HCT116 (cell line): ENCODE data around the gene SLC44A3. TPM values are rescaled to one million over a fixed set of nuclear protein-coding genes. Genes with fewer than 3 reads are reported as not detected.

Experiments used
- ATAC-seq: fragments of 200-7000 bp; cut with Tn5 transposase; 2 replicates; pipeline ENCODE4 v1.9.1; 2020; ENCODE audit warnings: mild to moderate bottlenecking, moderate library complexity
- BruUV-seq: library from RNA; stranded (reverse); fragments of 400-500 nt; replicated peaks from 2 replicates; lab custom pipeline; 2021; lab: Mats Ljungman, UMichigan
- CTCF ChIA-PET: fragments of 300-600 bp; sonication (Branson Sonifier 250); formaldehyde crosslinking; loops from one replicate; lab custom pipeline; 2021; ENCODE audit warnings: antibody characterized with exemption; lab: Charles Lee
- POLR2A ChIA-PET: fragments of 300-600, 350-600 bp; sonication (Branson Sonifier 250); formaldehyde crosslinking; loops from one replicate; lab custom pipeline; 2021; ENCODE audit warnings: antibody characterized with exemption; lab: Charles Lee
- RAD21 ChIA-PET, 2 experiments: fragments of 300-600 bp; sonication (Branson Sonifier 250); formaldehyde crosslinking; loops; one replicate each; lab custom pipeline; 2023; ENCODE audit warnings: low total read pairs in 2 of 2; ENCODE audit not compliant: uncharacterized antibody in 2 of 2, unreplicated experiment in 2 of 2, low non-redundant PET in 1 of 2; lab: Charles Lee
- DNase-seq: peaks from one replicate; pipeline ENCODE4 v3.0.0-alpha.2; 2010; ENCODE audit warnings: low read depth, low spot score
- H2AFZ ChIP-seq: fragments of 200-600 bp; shearing (Covaris generic), sonication (generic); 2 replicates; pipeline ENCODE4 v1.6.1; 2017; ENCODE audit warnings: low read depth, mixed run types, mixed read lengths, antibody characterized with exemption, low read length; ENCODE audit not compliant: poor library complexity, severe bottlenecking
- H3K27ac ChIP-seq: 2 replicates; pipeline ENCODE4 v1.5.1; 2012; ENCODE audit warnings: low read depth, low read length
- H3K27me3 ChIP-seq: fragments of 200-600 bp; sonication (generic); 2 replicates; pipeline ENCODE4 v1.6.1; 2016; ENCODE audit warnings: mixed run types, low read length, mixed read lengths; ENCODE audit not compliant: insufficient read depth
- H3K36me3 ChIP-seq, 2 experiments: fragments of 200-500 bp in 1 of 2; fragments of 200-600 bp in 1 of 2; sonication (Bioruptor generic) in 1 of 2; sonication (generic) in 1 of 2; 2 replicates each; pipeline versions ENCODE4 v1.5.1 to v1.6.1; 2014 to 2016; ENCODE audit warnings: low read length in 2 of 2, inconsistent platforms in 1 of 2, mixed read lengths in 1 of 2, mixed run types in 1 of 2; ENCODE audit not compliant: insufficient read depth in 2 of 2, control insufficient read depth in 1 of 2
- H3K4me1 ChIP-seq, 2 experiments: fragments of 200-600 bp in 1 of 2; sonication (generic) in 1 of 2; 2 replicates each; pipeline versions ENCODE4 v1.5.1 to v1.6.1; 2012 to 2017; ENCODE audit warnings: low read length in 2 of 2, inconsistent platforms in 1 of 2, mild to moderate bottlenecking in 1 of 2, mixed read lengths in 1 of 2, mixed run types in 1 of 2, moderate library complexity in 1 of 2; ENCODE audit not compliant: insufficient read depth in 2 of 2, control insufficient read depth in 1 of 2
- H3K4me2 ChIP-seq: fragments of 200-600 bp; sonication (generic); 2 replicates; pipeline ENCODE4 v1.6.1; 2017; ENCODE audit warnings: mixed run types, low read length, mixed read lengths
- H3K4me3 ChIP-seq, 2 experiments: fragments of 200-600 bp in 1 of 2; sonication (generic) in 1 of 2; replicated peaks in 1 of 2; 2 replicates each; pipeline ENCODE4 v1.5.1; 2011 to 2016; ENCODE audit warnings: low read length in 2 of 2, control low read depth in 1 of 2, low read depth in 1 of 2, mild to moderate bottlenecking in 1 of 2, mixed read lengths in 1 of 2, mixed run types in 1 of 2
- H3K79me2 ChIP-seq: fragments of 200-600 bp; sonication (generic); 2 replicates; pipeline ENCODE4 v1.6.1; 2017; ENCODE audit warnings: mild to moderate bottlenecking, mixed run types, low read length, moderate library complexity, mixed read lengths; ENCODE audit not compliant: insufficient read depth
- H3K9ac ChIP-seq: fragments of 200-600 bp; sonication (generic); 2 replicates; pipeline ENCODE4 v1.6.1; 2016; ENCODE audit warnings: low read length, mixed read lengths
- H3K9me2 ChIP-seq: fragments of 200-600 bp; sonication (generic), shearing (Covaris generic); 2 replicates; pipeline ENCODE4 v1.6.1; 2017; ENCODE audit warnings: mixed run types, mild to moderate bottlenecking, moderate library complexity; ENCODE audit not compliant: insufficient read depth
- H3K9me3 ChIP-seq, 2 experiments: fragments of 200-500 bp in 1 of 2; fragments of 200-600 bp in 1 of 2; sonication (Bioruptor generic) in 1 of 2; sonication (generic) in 1 of 2; 2 replicates each; pipeline ENCODE4 v1.6.1; 2014 to 2017; ENCODE audit warnings: low read length in 2 of 2, mixed read lengths in 2 of 2, inconsistent platforms in 1 of 2, low read depth in 1 of 2, mild to moderate bottlenecking in 1 of 2, mixed run types in 1 of 2, moderate library complexity in 1 of 2; ENCODE audit not compliant: control insufficient read depth in 1 of 2, insufficient read depth in 1 of 2
- H4K20me1 ChIP-seq: fragments of 200-600 bp; sonication (generic), shearing (Covaris generic); 2 replicates; pipeline ENCODE4 v1.6.1; 2017; ENCODE audit warnings: mixed run types, mild to moderate bottlenecking, moderate library complexity; ENCODE audit not compliant: insufficient read depth
- ATF3 ChIP-seq: IDR thresholded peaks from 2 replicates; pipeline ENCODE4 v1.6.1; 2012
- CTCF ChIP-seq, 3 experiments: fragments of 200-600 bp in 1 of 3; sonication (generic) in 1 of 3; IDR thresholded peaks in 2 of 3; conservative IDR thresholded peaks in 1 of 3; 2 replicates each; pipeline ENCODE4 v1.5.1; 2012 to 2017; ENCODE audit warnings: low read depth in 2 of 3, low read length in 2 of 3, antibody characterized with exemption in 1 of 3, borderline replicate concordance in 1 of 3, control low read depth in 1 of 3, mild to moderate bottlenecking in 1 of 3, mixed read lengths in 1 of 3, mixed run types in 1 of 3, moderate library complexity in 1 of 3; ENCODE audit not compliant: insufficient read depth in 1 of 3
- EGR1 ChIP-seq: IDR thresholded peaks from 2 replicates; pipeline ENCODE4 v1.6.1; 2012; ENCODE audit warnings: low read depth
- EZH2 ChIP-seq: fragments of 200-600 bp; sonication (generic); IDR thresholded peaks from 2 replicates; pipeline ENCODE4 v1.6.1; 2017; ENCODE audit warnings: antibody characterized with exemption, mixed run types
- EZH2phosphoT487 ChIP-seq: fragments of 200-600 bp; IDR thresholded peaks from 2 replicates; pipeline ENCODE4 v1.6.1; 2018; ENCODE audit warnings: antibody characterized with exemption, borderline replicate concordance
- MAX ChIP-seq: IDR thresholded peaks from 2 replicates; pipeline ENCODE4 v1.6.1; 2012
- RAD21 ChIP-seq: IDR thresholded peaks from 2 replicates; pipeline ENCODE4 v1.6.1; 2012; ENCODE audit warnings: low read depth, mild to moderate bottlenecking
- REST ChIP-seq: IDR thresholded peaks from 2 replicates; pipeline ENCODE4 v1.6.1; 2012; ENCODE audit warnings: low read depth
- SIN3A ChIP-seq: IDR thresholded peaks from 2 replicates; pipeline ENCODE4 v1.6.1; 2012; ENCODE audit warnings: low read depth
- SP1 ChIP-seq: IDR thresholded peaks from 2 replicates; pipeline ENCODE4 v1.6.1; 2012; ENCODE audit warnings: low read depth
- YY1 ChIP-seq: IDR thresholded peaks from 2 replicates; pipeline ENCODE4 v1.6.1; 2011; ENCODE audit warnings: low read length, low read depth, moderate library complexity, mild to moderate bottlenecking; ENCODE audit not compliant: insufficient replicate concordance; ENCODE audit errors: extremely low read depth
- ZBTB33 ChIP-seq: IDR thresholded peaks from 2 replicates; pipeline ENCODE4 v1.6.1; 2011; ENCODE audit warnings: mild to moderate bottlenecking, low read length, moderate library complexity; ENCODE audit not compliant: insufficient replicate concordance; ENCODE audit errors: extremely low read depth
- ZFX ChIP-seq: fragments of 450-650 bp; IDR thresholded peaks from 2 replicates; pipeline ENCODE4 v1.6.1; 2017
- intact Hi-C: fragments of 100-400 bp; cut with micrococcal nuclease; formaldehyde crosslinking; loops from 2 replicates; pipeline ENCODE4 v1.10.0; 2022
- total RNA-seq: library from RNA; stranded (reverse); gene quantifications from one replicate; pipeline ENCODE4 v1.2.1, GENCODE V29; 2021; ENCODE audit not compliant: unreplicated experiment

The SLC44A3 gene
- total RNA-seq, 1 experiment from 2014 or later, result 9.6 TPM

DNA sequence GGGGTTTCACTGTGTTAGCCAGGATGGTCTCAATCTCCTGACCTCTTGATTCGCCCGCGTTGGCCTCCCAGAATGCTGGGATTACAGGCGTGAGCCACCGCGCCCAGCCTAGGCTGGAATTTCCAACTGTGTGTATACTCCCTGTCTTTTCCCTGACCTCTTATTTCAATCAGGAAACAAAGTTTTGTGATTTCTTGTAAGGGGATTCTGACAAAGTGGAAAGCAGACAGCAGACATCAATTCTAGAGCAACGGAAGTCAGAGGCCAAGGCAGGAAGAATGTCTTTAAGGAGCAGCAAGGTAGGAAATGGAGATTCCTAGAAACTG lies 36.0 kb upstream of the SLC44A3 start:
- no peaks in the 10 kb centered on the region for H3K36me3 ChIP-seq
- DNase-seq (no peak), ATAC-seq (no peak)
- no peaks in the 10 kb centered on the region for H3K27me3 ChIP-seq
- no peak overlapping the region for H2AFZ ChIP-seq
- intact Hi-C loops, result no loop called here
- BruUV-seq, result no TSS peak
- H3K27ac ChIP-seq, result no peak overlapping the region
- no peaks in the 10 kb centered on the region for H3K9me3 ChIP-seq
- peaks cover 2 to 15% of the 10 kb centered on the region in 2 experiments; a peak in 2 of 4 replicates for H3K4me1 ChIP-seq
- RAD21 ChIA-PET, result no interaction called here
- TF ChIP-seq SIN3A, result no peak
- TF ChIP-seq CTCF (IDR thresholded peaks at IDR 0.05 in 2 of 3, conservative IDR thresholded peaks at IDR 0.05 in 1 of 3; ENCODE audit: borderline replicate concordance in 1 of 3, insufficient read depth in 1 of 3, low read depth in 2 of 3, low read length in 2 of 3), result no peak
- TF ChIP-seq SP1, result no peak
- no peak for TF ChIP-seq EZH2
- no peak for TF ChIP-seq YY1
- no peak for TF ChIP-seq EGR1
- TF ChIP-seq ATF3, result no peak
- no peak for TF ChIP-seq MAX
- no peaks in the 10 kb centered on the region for H4K20me1 ChIP-seq
- CTCF ChIA-PET, result no interaction called here
- H3K4me2 ChIP-seq, result 0 out of 2 replicates have a peak overlapping the region, but pooled peaks have one; percentile 2
- H3K9ac ChIP-seq, result no peak overlapping the region
- no peaks in the 10 kb centered on the region for H3K9me2 ChIP-seq
- POLR2A ChIA-PET, result no interaction called here
- no peaks in the 10 kb centered on the region for H3K79me2 ChIP-seq
- no peak overlapping the region for H3K4me3 ChIP-seq

DNA sequence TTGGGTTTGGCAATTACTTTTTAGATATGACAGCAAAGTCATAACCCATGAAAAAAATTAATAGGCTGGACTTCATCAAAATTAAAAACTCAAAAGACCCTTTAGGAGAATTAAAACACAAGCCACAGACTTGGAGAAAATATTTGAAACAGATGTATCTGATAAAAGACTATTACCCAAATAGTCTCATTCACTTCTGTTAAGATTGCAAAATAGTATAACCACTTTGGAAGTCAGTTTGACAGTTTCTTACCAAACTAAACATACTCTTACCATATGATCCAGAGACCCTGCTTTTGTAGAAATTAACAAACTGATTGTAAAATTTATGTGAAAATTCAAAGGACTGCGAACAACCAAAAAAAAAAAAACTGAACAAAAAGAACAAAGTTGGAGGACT lies 32.5 kb upstream of the SLC44A3 start:
- ChIA-PET CTCF (no interaction called here), RAD21 (no interaction called here), POLR2A (no interaction called here)
- Histone ChIP-seq H3K4me2 (no peak overlapping the region), H4K20me1 (no peaks in the 10 kb centered on the region), H3K9me2 (no peaks in the 10 kb centered on the region), H3K4me3 (no peak overlapping the region), H3K27me3 (no peaks in the 10 kb centered on the region), H3K36me3 (no peaks in the 10 kb centered on the region), H3K27ac (no peak overlapping the region), H3K9ac (no peak overlapping the region), H3K4me1 (peaks cover 8 to 35% of the 10 kb centered on the region in 2 experiments), H3K79me2 (no peaks in the 10 kb centered on the region), H3K9me3 (no peaks in the 10 kb centered on the region), H2AFZ (no peak overlapping the region)
- BruUV-seq, result no TSS peak
- intact Hi-C loops, result no loop called here
- ATAC-seq (no peak), DNase-seq (no peak)
- TF ChIP-seq YY1, result no peak
- no peak for TF ChIP-seq EZH2phosphoT487
- no peak for TF ChIP-seq ZFX
- TF ChIP-seq RAD21, result no peak
- no peak for TF ChIP-seq REST
- TF ChIP-seq SP1, result no peak
- TF ChIP-seq ZBTB33, result no peak
